SK-N-SH treated with all-trans-retinoic acid at 6 μM for 48 hours (cell line): ENCODE data around the gene NFXL1.

Experiments
- ATAC-seq: fragments of 200-7000 bp; cut with Tn5 transposase; 3 replicates; pipeline ENCODE4 v1.9.1; 2020; ENCODE audit warnings: mild to moderate bottlenecking, moderate library complexity
- ARNTL ChIP-seq: fragments of 450-650 bp; formaldehyde crosslinking; IDR thresholded peaks from 2 replicates; pipeline ENCODE4 v1.5.0; 2020; ENCODE audit warnings: low read depth, mild to moderate bottlenecking, moderate library complexity, borderline replicate concordance
- CSDC2 ChIP-seq: fragments of 250-450 bp; sonication (Bioruptor Pico); IDR thresholded peaks from 2 replicates; pipeline ENCODE4 v1.5.0; 2020; ENCODE audit warnings: mild to moderate bottlenecking, moderate library complexity
- ISL1 ChIP-seq: fragments of 250-450 bp; sonication (Bioruptor Pico); IDR thresholded peaks from 2 replicates; pipeline ENCODE4 v2.1.2; 2022; ENCODE audit warnings: mild to moderate bottlenecking, moderate library complexity
- OSR1 ChIP-seq: fragments of 250-450 bp; sonication (Bioruptor Pico); IDR thresholded peaks from 2 replicates; pipeline ENCODE4 v1.8.0; 2022; ENCODE audit warnings: moderate library complexity, mild to moderate bottlenecking, inconsistent platforms
- PPARA ChIP-seq: fragments of 250-450 bp; sonication (Bioruptor Pico); IDR thresholded peaks from 2 replicates; pipeline ENCODE4 v1.5.0; 2020; ENCODE audit warnings: mild to moderate bottlenecking, borderline replicate concordance
- RARB ChIP-seq: fragments of 250-450 bp; sonication (Bioruptor Pico); IDR thresholded peaks from 2 replicates; pipeline ENCODE4 v1.8.0; 2021; ENCODE audit warnings: mild to moderate bottlenecking, moderate library complexity
- SNAI2 ChIP-seq: fragments of 250-450 bp; sonication (Bioruptor Pico); IDR thresholded peaks from 2 replicates; pipeline ENCODE4 v1.5.0; 2020; ENCODE audit warnings: mild to moderate bottlenecking, moderate library complexity
- TOX ChIP-seq: fragments of 250-450 bp; sonication (Bioruptor Pico); IDR thresholded peaks from 2 replicates; pipeline ENCODE4 v1.8.0; 2021; ENCODE audit warnings: mild to moderate bottlenecking, moderate library complexity, borderline replicate concordance
- ZC3H10 ChIP-seq: fragments of 250-450 bp; sonication (Bioruptor Pico); IDR thresholded peaks from 2 replicates; pipeline ENCODE4 v1.5.1; 2021; ENCODE audit warnings: mild to moderate bottlenecking, moderate library complexity
- ZFP3 ChIP-seq: fragments of 250-450 bp; sonication (Bioruptor Pico); IDR thresholded peaks from 2 replicates; pipeline ENCODE4 v1.5.0; 2020; ENCODE audit warnings: mild to moderate bottlenecking, moderate library complexity
- ZFP30 ChIP-seq: fragments of 450-650 bp; formaldehyde crosslinking; IDR thresholded peaks from 2 replicates; pipeline ENCODE4 v1.5.0; 2022; ENCODE audit warnings: mild to moderate bottlenecking, moderate library complexity
- ZNF565 ChIP-seq: fragments of 450-650 bp; formaldehyde crosslinking; conservative IDR thresholded peaks from 2 replicates; pipeline ENCODE4 v1.5.0; 2020; ENCODE audit warnings: low read depth, mild to moderate bottlenecking, moderate library complexity
- ZNF70 ChIP-seq: fragments of 450-650 bp; formaldehyde crosslinking; IDR thresholded peaks from 2 replicates; pipeline ENCODE4 v1.5.0; 2020; ENCODE audit warnings: mild to moderate bottlenecking, moderate library complexity
- ZNF8 ChIP-seq: fragments of 450-650 bp; formaldehyde crosslinking; IDR thresholded peaks from 2 replicates; pipeline ENCODE4 v1.5.0; 2020; ENCODE audit warnings: mild to moderate bottlenecking, moderate library complexity
- TF ChIP-seq, protein P1 (sequence below): fragments of 250-450 bp; sonication (Bioruptor Pico); IDR thresholded peaks from 2 replicates; pipeline ENCODE4 v1.5.1; 2021; ENCODE audit warnings: mild to moderate bottlenecking, moderate library complexity
- TF ChIP-seq, protein P2 (sequence below): fragments of 250-450 bp; sonication (Bioruptor Pico); IDR thresholded peaks from 2 replicates; pipeline ENCODE4 v1.5.1; 2020; ENCODE audit warnings: low read depth, mild to moderate bottlenecking, moderate library complexity
- TF ChIP-seq, protein P3 (sequence below): fragments of 250-450 bp; sonication (Bioruptor Pico); IDR thresholded peaks from 2 replicates; pipeline ENCODE4 v1.8.0; 2021; ENCODE audit warnings: low read depth, mild to moderate bottlenecking, moderate library complexity, borderline replicate concordance
- TF ChIP-seq, protein P4 (sequence below): fragments of 250-450 bp; sonication (Bioruptor Pico); IDR thresholded peaks from 2 replicates; pipeline ENCODE4 v1.8.0; 2020; ENCODE audit warnings: mild to moderate bottlenecking, moderate library complexity, borderline replicate concordance

NFXL1 gene

DNA sequence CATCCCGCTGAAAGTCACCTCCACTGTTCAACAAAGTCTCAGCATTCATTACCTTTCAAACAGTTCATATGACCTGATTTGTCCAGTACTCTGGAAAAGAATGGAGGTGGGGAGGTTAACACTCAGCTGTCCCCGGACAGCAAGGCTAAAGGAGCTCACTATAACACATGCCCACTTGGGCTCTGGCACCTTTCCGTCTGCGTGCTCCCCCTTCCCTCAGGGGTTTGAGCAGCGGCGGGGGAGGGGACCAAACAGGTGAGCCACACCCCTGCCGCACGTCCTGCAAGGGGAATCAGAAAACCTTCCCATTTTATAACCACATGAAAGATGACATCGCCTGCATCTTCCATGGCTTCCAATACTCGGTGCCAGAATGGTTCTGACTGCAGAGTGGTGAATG, 39.9 kb upstream of the NFXL1 start (continued):
- TF ChIP-seq, protein P1, sequence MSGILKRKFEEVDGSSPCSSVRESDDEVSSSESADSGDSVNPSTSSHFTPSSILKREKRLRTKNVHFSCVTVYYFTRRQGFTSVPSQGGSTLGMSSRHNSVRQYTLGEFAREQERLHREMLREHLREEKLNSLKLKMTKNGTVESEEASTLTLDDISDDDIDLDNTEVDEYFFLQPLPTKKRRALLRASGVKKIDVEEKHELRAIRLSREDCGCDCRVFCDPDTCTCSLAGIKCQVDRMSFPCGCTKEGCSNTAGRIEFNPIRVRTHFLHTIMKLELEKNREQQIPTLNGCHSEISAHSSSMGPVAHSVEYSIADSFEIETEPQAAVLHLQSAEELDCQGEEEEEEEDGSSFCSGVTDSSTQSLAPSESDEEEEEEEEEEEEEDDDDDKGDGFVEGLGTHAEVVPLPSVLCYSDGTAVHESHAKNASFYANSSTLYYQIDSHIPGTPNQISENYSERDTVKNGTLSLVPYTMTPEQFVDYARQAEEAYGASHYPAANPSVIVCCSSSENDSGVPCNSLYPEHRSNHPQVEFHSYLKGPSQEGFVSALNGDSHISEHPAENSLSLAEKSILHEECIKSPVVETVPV (CRISPR knock-in tag), result no peak
- TF ChIP-seq, all 23 proteins: peak for 0

DNA sequence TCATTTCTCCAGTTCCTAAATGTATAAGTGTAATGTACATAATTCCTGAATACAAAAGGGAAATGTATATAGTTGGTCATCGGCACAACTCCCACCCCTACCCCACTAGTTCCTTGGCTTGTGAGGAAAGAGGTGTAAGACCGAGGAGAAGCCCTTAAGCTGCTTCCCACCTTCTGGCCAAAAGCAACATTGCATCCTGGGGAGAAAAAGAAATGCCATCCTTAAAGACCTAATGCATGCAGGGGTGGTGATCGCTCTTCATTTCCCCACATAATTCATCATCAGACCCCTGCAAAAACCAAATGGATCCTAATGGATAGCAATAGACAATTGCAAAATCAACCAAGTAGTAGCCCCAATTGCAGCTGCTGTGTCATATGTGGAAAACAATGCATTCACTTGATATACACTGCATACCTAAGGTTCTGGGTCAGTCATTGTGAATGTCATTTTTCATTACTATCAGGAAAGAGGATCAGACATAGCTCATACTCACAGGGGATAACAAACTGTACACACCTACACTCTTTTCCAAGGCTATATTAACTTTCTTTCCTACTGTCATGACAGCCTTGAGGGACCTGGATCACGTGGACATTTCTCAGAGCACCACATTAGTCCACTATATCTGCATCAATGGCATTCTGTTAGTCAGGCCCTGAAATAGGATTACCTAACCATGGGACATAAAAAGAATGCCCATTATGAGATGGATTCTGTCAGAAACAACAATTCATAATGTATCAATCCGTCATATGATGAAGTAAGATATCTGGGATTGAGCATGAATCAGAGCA, 31.7 kb upstream of the NFXL1 start:
- TF ChIP-seq, protein P1 (CRISPR knock-in tag), result no peak
- TF ChIP-seq ISL1 (CRISPR knock-in tag) (no peak), ZNF8 (no peak), ZFP30 (CRISPR knock-in tag) (no peak)
- TF ChIP-seq, all 23 proteins: peak for 0
- ATAC-seq, result no peak

DNA sequence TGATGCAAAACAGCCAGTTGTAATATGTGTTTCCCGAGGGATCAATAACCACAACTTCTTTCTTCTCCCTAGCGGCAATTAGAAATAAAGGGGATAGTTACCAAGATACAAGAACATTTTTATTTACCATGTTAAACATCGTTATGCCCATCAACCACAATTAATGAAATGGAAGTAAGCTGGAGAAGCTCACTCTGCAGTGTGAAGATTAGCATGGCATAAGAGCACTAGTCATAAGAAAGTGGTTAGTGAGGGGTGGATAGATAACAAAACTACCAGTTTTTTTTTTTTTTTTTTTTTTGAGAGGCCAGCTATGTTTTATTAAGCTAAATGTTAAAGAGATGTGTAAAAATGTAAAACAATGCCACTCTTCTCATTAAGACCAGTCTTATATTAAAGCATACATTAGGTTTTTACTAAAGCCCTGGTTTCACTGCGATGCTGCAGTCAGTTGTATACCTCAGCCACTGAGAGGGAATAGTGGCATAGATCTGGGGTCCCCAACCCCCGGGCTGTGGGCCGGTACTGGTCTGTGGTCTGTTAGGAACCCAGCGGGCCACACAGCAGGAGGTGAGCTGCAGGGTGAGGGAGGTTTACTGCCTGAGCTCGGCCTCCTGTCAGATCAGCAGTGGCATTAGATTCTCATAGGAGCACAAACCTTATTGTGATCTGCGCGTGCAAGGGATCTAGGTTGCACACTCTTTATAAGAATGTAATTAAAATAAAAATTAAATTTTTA, 27.9 kb upstream of the NFXL1 start:
- ATAC-seq, result no peak
- TF ChIP-seq ZNF8, result no peak
- TF ChIP-seq ZFP3 (CRISPR knock-in tag), result no peak
- TF ChIP-seq ARNTL (CRISPR knock-in tag), result no peak
- no peak for TF ChIP-seq RARB
- TF ChIP-seq ZNF565 (CRISPR knock-in tag), result no peak
- TF ChIP-seq PPARA, result no peak
- TF ChIP-seq, protein P2, sequence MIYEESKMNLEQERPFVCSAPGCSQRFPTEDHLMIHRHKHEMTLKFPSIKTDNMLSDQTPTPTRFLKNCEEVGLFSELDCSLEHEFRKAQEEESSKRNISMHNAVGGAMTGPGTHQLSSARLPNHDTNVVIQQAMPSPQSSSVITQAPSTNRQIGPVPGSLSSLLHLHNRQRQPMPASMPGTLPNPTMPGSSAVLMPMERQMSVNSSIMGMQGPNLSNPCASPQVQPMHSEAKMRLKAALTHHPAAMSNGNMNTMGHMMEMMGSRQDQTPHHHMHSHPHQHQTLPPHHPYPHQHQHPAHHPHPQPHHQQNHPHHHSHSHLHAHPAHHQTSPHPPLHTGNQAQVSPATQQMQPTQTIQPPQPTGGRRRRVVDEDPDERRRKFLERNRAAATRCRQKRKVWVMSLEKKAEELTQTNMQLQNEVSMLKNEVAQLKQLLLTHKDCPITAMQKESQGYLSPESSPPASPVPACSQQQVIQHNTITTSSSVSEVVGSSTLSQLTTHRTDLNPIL (CRISPR knock-in tag), result no peak
- no peak for TF ChIP-seq ZC3H10 (CRISPR knock-in tag)
- TF ChIP-seq ISL1 (CRISPR knock-in tag), result no peak
- TF ChIP-seq, protein P1 (CRISPR knock-in tag), result no peak
- TF ChIP-seq ZFP30 (CRISPR knock-in tag), result no peak
- TF ChIP-seq TOX (CRISPR knock-in tag), result no peak
- TF ChIP-seq OSR1, result no peak
- TF ChIP-seq, protein P3, sequence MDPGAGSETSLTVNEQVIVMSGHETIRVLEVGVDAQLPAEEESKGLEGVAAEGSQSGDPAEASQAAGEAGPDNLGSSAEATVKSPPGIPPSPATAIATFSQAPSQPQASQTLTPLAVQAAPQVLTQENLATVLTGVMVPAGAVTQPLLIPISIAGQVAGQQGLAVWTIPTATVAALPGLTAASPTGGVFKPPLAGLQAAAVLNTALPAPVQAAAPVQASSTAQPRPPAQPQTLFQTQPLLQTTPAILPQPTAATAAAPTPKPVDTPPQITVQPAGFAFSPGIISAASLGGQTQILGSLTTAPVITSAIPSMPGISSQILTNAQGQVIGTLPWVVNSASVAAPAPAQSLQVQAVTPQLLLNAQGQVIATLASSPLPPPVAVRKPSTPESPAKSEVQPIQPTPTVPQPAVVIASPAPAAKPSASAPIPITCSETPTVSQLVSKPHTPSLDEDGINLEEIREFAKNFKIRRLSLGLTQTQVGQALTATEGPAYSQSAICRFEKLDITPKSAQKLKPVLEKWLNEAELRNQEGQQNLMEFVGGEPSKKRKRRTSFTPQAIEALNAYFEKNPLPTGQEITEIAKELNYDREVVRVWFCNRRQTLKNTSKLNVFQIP, result no peak
- TF ChIP-seq CSDC2 (CRISPR knock-in tag), result no peak
- no peak for TF ChIP-seq ZNF70 (CRISPR knock-in tag)
- no peak for TF ChIP-seq SNAI2 (CRISPR knock-in tag)
- TF ChIP-seq, protein P4, sequence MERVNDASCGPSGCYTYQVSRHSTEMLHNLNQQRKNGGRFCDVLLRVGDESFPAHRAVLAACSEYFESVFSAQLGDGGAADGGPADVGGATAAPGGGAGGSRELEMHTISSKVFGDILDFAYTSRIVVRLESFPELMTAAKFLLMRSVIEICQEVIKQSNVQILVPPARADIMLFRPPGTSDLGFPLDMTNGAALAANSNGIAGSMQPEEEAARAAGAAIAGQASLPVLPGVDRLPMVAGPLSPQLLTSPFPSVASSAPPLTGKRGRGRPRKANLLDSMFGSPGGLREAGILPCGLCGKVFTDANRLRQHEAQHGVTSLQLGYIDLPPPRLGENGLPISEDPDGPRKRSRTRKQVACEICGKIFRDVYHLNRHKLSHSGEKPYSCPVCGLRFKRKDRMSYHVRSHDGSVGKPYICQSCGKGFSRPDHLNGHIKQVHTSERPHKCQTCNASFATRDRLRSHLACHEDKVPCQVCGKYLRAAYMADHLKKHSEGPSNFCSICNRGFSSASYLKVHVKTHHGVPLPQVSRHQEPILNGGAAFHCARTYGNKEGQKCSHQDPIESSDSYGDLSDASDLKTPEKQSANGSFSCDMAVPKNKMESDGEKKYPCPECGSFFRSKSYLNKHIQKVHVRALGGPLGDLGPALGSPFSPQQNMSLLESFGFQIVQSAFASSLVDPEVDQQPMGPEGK (CRISPR knock-in tag), result no peak
